GM19395 (cell line): Measurements from ENCODE around the gene BCL11B.

Experiments used
- ATAC-seq: cut with Tn5 transposase; IDR thresholded peaks from one replicate; pipeline ENCODE4 v1.9.1; 2021; ENCODE audit warnings: mild to moderate bottlenecking, moderate library complexity; ENCODE audit not compliant: unreplicated experiment

The BCL11B gene

GRCh38 chr14:99226687-99227086, 45.3 kb downstream of the BCL11B start:
- ATAC-seq: no peak

GRCh38 chr14:99225436-99226203, 46.4 kb downstream of the BCL11B start:
- ATAC-seq: no peak

- ATAC-seq: no peak
These were observed 47.0 kb downstream of the BCL11B start for GRCh38 chr14:99224948-99225347.

- ATAC-seq: no peak
These were observed 47.7 kb downstream of the BCL11B start for GRCh38 chr14:99224116-99224910.

GRCh38 chr14:99221445-99221844, 50.6 kb downstream of the BCL11B start:
- ATAC-seq: no peak

GRCh38 chr14:99217066-99217955, 54.7 kb downstream of the BCL11B start:
- ATAC-seq: no peak

- ATAC-seq: no peak
These were observed 55.8 kb downstream of the BCL11B start for GRCh38 chr14:99216191-99216590.

GRCh38 chr14:99215277-99215676, 56.7 kb downstream of the BCL11B start:
- no peak for ATAC-seq

GRCh38 chr14:99214701-99215100, 57.3 kb downstream of the BCL11B start:
- ATAC-seq: no peak

- no peak for ATAC-seq
These were observed 58.4 kb downstream of the BCL11B start for GRCh38 chr14:99213527-99213971.

GRCh38 chr14:99213101-99213500, 58.9 kb downstream of the BCL11B start:
- no peak for ATAC-seq

- ATAC-seq: no peak
These were observed 59.4 kb downstream of the BCL11B start for GRCh38 chr14:99212646-99213045.

- no peak for ATAC-seq
These were observed 59.8 kb downstream of the BCL11B start for GRCh38 chr14:99212199-99212598.

GRCh38 chr14:99211410-99211809, 60.6 kb downstream of the BCL11B start:
- no peak for ATAC-seq

- ATAC-seq: no peak
These were observed 61.7 kb downstream of the BCL11B start for GRCh38 chr14:99210333-99210732.

- ATAC-seq: no peak
These were observed 62.6 kb downstream of the BCL11B start for GRCh38 chr14:99209409-99209808.

- ATAC-seq: no peak
These were observed 63.7 kb downstream of the BCL11B start for GRCh38 chr14:99208318-99208717.

GRCh38 chr14:99207456-99207855, 64.5 kb downstream of the BCL11B start:
- no peak for ATAC-seq

- no peak for ATAC-seq
These were observed 65.9 kb downstream of the BCL11B start for GRCh38 chr14:99206090-99206489.

- ATAC-seq: no peak
These were observed 66.8 kb downstream of the BCL11B start for GRCh38 chr14:99205086-99205688.

- ATAC-seq: no peak
These were observed 68.2 kb downstream of the BCL11B start for GRCh38 chr14:99203801-99204200.
